GM10266 (cell line): ENCODE measurements around the gene ADGRG7.
A peak's percentile ranks its signal among the peaks of the same experiment; 100 is the strongest.

ENCODE experiments used
- DNase-seq: peaks from one replicate; pipeline ENCODE4 v3.0.0; 2012; ENCODE audit errors: extremely low spot score
- TF ChIP-seq, protein P1 (sequence below): IDR thresholded peaks from 2 replicates; pipeline ENCODE4 v1.5.1; 2012; ENCODE audit warnings: mild to moderate bottlenecking, low read depth; ENCODE audit not compliant: control insufficient read depth, insufficient read depth; ENCODE audit errors: missing control alignments

Gene ADGRG7

GRCh38 chr3:100702980-100703345 lies 93.6 kb downstream of the ADGRG7 start:
- TF ChIP-seq, protein P1, sequence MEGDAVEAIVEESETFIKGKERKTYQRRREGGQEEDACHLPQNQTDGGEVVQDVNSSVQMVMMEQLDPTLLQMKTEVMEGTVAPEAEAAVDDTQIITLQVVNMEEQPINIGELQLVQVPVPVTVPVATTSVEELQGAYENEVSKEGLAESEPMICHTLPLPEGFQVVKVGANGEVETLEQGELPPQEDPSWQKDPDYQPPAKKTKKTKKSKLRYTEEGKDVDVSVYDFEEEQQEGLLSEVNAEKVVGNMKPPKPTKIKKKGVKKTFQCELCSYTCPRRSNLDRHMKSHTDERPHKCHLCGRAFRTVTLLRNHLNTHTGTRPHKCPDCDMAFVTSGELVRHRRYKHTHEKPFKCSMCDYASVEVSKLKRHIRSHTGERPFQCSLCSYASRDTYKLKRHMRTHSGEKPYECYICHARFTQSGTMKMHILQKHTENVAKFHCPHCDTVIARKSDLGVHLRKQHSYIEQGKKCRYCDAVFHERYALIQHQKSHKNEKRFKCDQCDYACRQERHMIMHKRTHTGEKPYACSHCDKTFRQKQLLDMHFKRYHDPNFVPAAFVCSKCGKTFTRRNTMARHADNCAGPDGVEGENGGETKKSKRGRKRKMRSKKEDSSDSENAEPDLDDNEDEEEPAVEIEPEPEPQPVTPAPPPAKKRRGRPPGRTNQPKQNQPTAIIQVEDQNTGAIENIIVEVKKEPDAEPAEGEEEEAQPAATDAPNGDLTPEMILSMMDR, result no peak
- DNase-seq, result no peak

GRCh38 chr3:100703865-100704264 lies 94.5 kb downstream of the ADGRG7 start:
- no peak for DNase-seq
- TF ChIP-seq, protein P1, result no peak

DNA sequence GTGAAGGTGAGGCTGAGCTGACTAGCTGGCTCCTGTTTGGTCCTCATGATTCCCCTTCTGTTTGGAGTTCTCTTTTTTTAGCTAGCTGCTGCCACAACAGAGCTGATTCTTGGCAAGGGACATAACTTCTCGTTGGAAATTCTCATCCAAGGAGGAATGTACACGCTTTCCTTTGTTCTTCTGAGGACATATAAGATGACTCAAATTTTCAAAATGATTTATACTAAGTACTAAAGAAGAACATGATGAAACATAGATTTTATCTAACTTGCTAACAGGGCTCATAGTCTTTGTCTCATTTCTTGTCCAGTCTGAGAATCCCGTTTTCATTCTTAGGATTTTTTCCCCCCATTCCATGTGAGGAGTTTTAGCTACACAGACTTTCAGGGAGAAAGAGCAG lies 97.0 kb downstream of the ADGRG7 start:
- TF ChIP-seq, protein P1, result no peak

GRCh38 chr3:100708644-100708988 lies 99.2 kb downstream of the ADGRG7 start:
- DNase-seq, result no peak
- TF ChIP-seq, protein P1, result no peak

More for the DNA sequence above, 97.0 kb downstream of the ADGRG7 start:
- no peak for DNase-seq

GRCh38 chr3:100708989-100709841 lies 99.8 kb downstream of the ADGRG7 start, which contains the start of gene TFG:
Gene TFG (plus strand): TSS chr3:100709494. CDS start chr3:100713686, 4,192 bp downstream.
- DNase-seq, result peak; percentile 97
- TF ChIP-seq, protein P1, result no peak

- DNase-seq, result peak; percentile 15
- TF ChIP-seq, protein P1, result no peak
Measured at GRCh38 chr3:100709842-100710260, 100.5 kb downstream of the ADGRG7 start.

GRCh38 chr3:100710261-100710968 lies 101.0 kb downstream of the ADGRG7 start:
- TF ChIP-seq, protein P1, result peak; percentile 19
- DNase-seq, result peak; percentile 66
